Ishikawa (cell line): Measurements from ENCODE around the gene MTHFD1L.

Experiments used
- CEBPB ChIP-seq: IDR thresholded peaks from 2 replicates; pipeline ENCODE4 v1.6.1; 2012
- CREB1 ChIP-seq: IDR thresholded peaks from 2 replicates; pipeline ENCODE4 v1.6.1; 2012; ENCODE audit warnings: low read depth
- EGR1 ChIP-seq: IDR thresholded peaks from 2 replicates; pipeline ENCODE4 v1.6.1; 2012
- EP300 ChIP-seq: IDR thresholded peaks from 2 replicates; pipeline ENCODE4 v1.6.1; 2012; ENCODE audit warnings: borderline replicate concordance
- FOXM1 ChIP-seq: IDR thresholded peaks from 2 replicates; pipeline ENCODE4 v1.6.1; 2012; ENCODE audit warnings: low read depth, borderline replicate concordance
- MAX ChIP-seq: IDR thresholded peaks from 2 replicates; pipeline ENCODE4 v1.6.1; 2012
- NFIC ChIP-seq: IDR thresholded peaks from 2 replicates; pipeline ENCODE4 v1.6.1; 2012
- RAD21 ChIP-seq: IDR thresholded peaks from 2 replicates; pipeline ENCODE4 v1.6.1; 2012; ENCODE audit warnings: low read depth
- TEAD4 ChIP-seq: IDR thresholded peaks from 2 replicates; pipeline ENCODE4 v1.6.1; 2012
- YY1 ChIP-seq: IDR thresholded peaks from 2 replicates; pipeline ENCODE4 v1.6.1; 2012; ENCODE audit warnings: low read depth

- TF ChIP-seq MAX (no peak), EP300 (no peak), CEBPB (no peak), RAD21 (no peak), CREB1 (no peak), FOXM1 (no peak), NFIC (no peak), YY1 (no peak), TEAD4 (no peak), EGR1 (no peak)
Observed at GRCh38 chr6:150900049-150900448, 34.5 kb downstream of the MTHFD1L start.
